ENCODE data around the gene FAM9C. TPM values are rescaled to one million over a fixed set of nuclear protein-coding genes. Genes with fewer than 3 reads are reported as not detected.

The FAM9C gene
- total RNA-seq, 4 donors from 2014 or later = 0.17 to 0.22 TPM; not detected in 2

DNA sequence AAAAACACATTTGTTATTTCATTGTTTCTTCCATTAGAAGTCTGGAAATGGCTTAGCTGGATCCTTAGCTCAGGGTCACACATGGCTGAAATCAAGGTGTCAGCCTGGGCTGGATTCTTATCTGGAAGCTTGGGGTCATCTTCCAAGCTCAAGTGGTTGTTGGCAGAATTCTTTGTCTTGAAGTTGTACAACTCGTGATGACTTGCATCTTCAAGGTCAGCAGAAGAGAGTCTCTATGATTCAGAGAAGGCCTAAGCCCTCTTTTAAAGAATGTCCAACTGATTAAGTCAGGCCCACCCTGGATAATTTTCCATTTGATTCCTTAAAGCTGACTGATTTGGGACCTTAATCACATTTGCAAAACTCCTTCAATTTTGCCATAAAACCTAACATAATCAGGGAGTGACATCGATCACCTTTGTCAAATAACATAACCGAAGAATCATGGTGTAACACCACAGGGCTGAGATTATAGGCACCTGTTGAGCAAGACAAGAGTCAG lies 47.4 kb downstream of the FAM9C start:
- TF ChIP-seq, protein P1, sequence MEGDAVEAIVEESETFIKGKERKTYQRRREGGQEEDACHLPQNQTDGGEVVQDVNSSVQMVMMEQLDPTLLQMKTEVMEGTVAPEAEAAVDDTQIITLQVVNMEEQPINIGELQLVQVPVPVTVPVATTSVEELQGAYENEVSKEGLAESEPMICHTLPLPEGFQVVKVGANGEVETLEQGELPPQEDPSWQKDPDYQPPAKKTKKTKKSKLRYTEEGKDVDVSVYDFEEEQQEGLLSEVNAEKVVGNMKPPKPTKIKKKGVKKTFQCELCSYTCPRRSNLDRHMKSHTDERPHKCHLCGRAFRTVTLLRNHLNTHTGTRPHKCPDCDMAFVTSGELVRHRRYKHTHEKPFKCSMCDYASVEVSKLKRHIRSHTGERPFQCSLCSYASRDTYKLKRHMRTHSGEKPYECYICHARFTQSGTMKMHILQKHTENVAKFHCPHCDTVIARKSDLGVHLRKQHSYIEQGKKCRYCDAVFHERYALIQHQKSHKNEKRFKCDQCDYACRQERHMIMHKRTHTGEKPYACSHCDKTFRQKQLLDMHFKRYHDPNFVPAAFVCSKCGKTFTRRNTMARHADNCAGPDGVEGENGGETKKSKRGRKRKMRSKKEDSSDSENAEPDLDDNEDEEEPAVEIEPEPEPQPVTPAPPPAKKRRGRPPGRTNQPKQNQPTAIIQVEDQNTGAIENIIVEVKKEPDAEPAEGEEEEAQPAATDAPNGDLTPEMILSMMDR (IDR thresholded peaks at IDR 0.05; ENCODE audit: low read depth) = no peak

DNA sequence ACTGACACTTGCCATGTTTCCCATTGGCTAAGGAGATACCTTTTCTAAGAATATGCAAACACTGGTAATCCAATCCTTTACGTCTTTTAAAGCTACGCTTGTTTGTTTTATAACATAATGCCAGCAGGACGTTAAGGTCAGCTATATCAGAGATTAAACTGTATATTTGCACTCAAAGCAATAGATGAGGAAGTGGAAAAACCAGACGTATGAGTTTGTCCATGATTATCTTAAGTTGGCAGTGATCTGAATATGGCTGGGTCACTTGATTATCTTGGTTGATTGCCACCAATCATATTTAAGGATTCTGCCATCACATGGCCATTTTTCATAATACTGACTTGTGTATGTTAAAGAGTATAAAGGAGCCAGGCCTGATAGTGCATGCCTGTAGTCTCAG lies 50.1 kb downstream of the FAM9C start:
- TF ChIP-seq, protein P1 (IDR thresholded peaks at IDR 0.05; ENCODE audit: low read depth) = no peak

DNA sequence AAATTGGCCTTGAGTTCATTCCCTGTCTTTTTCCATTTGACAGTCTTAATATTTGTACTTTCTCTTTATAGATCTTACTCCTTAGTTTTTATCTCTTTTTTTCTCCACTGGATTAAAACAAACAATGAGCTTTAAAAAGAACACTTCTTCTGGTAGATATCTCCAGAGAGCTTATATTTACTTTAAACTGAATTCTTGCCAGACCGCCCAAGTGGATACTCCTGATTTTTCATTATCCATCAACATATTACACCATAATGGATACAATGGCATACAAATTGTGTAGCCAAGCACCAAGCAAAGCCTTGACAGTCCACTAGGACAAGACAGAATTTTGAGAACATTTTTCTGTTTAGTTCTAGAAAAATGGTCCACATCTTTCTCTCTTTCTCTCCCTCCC lies 50.6 kb downstream of the FAM9C start:
- TF ChIP-seq, protein P1 (IDR thresholded peaks at IDR 0.05; ENCODE audit: low read depth) = no peak

DNA sequence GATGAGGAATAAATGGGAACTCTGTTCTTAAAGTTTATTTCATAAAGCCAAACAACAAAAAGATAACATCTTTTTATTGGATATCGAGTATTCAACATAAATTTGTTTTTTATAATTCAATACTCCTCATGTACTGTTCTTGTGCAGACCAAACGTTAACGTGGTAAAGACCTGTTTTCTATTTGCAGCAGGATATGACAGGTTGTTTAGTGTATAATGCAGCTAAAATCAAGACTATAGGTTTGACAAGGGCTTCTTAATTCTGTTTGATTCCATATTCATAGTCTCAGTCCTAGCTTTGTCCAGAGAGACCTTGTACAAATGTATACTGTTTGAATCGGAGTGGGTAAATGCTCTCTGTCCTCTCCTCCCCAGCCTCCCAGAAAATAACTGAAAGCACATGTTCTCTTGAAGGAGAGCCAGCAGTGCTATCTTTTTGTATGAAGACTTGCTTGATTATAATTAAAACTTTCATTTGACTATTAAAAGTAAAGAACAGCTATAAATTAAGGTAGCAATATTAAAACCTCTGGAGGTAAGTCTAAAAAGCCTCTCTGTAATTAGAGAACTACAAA lies 51.8 kb downstream of the FAM9C start:
- TF ChIP-seq, protein P1 (IDR thresholded peaks at IDR 0.05; ENCODE audit: low read depth) = no peak

DNA sequence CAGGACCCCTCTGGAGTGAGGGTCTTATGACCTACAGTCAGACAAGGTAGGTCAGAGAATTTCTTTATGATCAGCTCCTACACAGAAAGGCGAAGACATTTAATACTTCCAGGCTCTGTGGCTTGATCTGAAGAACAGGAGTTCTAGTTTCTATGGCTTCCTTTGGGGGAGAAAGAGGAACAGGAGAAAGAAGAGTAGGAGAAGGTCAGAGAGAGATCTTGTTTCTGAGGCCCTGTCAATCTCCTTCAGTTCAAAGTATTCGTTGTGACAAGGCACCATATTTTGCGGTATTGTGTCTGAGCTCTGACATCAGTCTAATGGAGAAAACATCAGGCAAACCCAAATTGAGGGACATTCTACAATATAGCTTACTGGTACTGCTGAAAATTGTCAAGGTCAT lies 52.8 kb downstream of the FAM9C start:
- TF ChIP-seq, protein P1 (IDR thresholded peaks at IDR 0.05; ENCODE audit: low read depth) = no peak

DNA sequence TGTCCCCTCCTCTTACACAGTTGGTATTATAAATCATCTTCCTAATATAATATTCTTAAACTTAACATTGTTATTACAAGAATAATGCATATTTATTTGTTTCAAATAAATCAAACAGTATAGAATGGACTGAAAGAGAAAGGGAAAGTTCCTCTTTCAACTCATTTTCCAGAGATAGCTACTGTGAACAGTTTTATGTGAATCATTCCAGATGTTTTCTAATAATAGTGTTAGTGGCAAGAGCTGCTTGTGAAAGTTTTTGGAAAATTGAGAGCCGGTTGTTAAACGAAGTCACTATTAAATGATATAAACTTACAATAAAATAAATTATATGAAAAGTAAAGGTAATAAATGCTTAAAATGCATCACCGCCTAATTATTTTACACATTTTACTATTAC lies 55.0 kb downstream of the FAM9C start:
- TF ChIP-seq, protein P1 (IDR thresholded peaks at IDR 0.05; ENCODE audit: low read depth) = no peak

DNA sequence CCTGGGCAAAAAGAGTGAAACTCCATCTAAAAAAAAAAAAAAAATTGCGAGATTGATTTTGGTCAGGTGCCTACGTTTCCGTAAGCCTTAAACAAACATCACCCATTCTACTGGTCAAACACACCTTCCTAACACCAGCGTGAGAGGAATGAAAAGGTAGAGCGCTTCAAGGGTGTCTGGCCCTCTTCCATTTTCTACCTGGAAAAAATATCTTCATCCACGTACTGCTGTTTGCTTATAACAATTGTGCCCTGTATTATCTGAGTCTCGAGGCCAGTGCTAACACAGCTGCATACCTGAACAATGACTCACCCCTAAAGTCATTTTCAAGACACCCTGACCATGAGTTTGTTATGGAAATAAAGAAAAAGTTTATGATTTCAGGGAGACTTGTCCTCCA lies 55.6 kb downstream of the FAM9C start:
- TF ChIP-seq, protein P1 (IDR thresholded peaks at IDR 0.05; ENCODE audit: low read depth) = no peak
